PC-9 (cell line): ENCODE data around the gene ALPP. TPM values are rescaled to one million over a fixed set of nuclear protein-coding genes. Genes with fewer than 3 reads are reported as not detected.
"Not testable (repeated sequence)": the region's sequence is repeated elsewhere in the genome, so short reads cannot be mapped to it uniquely, and the experiment has no call there.

Experiments
- BruUV-seq: library from RNA; stranded (reverse); fragments of 400-500 nt; replicated peaks from 2 replicates; lab custom pipeline; 2021; lab: Mats Ljungman, UMichigan
- CTCF ChIA-PET: fragments of 300-600 bp; sonication (Branson Sonifier 250); formaldehyde crosslinking; loops from one replicate; lab custom pipeline; 2022; ENCODE audit warnings: antibody characterized with exemption; lab: Charles Lee
- POLR2A ChIA-PET: fragments of 300-600 bp; sonication (Branson Sonifier 250); formaldehyde crosslinking; loops from one replicate; lab custom pipeline; 2022; ENCODE audit warnings: antibody characterized with exemption; ENCODE audit not compliant: unreplicated experiment; lab: Charles Lee
- DNase-seq, 2 experiments: peaks; one replicate each; pipeline versions ENCODE4 v3.0.0 to v3.0.0-alpha.2; 2015 to 2022; ENCODE audit warnings: mixed read lengths in 1 of 2
- H2AFZ ChIP-seq: fragments of 200-600 bp; sonication (generic); 2 replicates; pipeline ENCODE4 v1.8.1; 2017; ENCODE audit warnings: antibody characterized with exemption
- H3F3A ChIP-seq: fragments of 200-600 bp; sonication (generic); 2 replicates; pipeline ENCODE4 v1.8.1; 2017; ENCODE audit warnings: antibody characterized with exemption, mild to moderate bottlenecking, low read depth; ENCODE audit not compliant: insufficient read depth
- H3K27ac ChIP-seq: fragments of 200-600 bp; sonication (generic); 2 replicates; pipeline ENCODE4 v1.6.1; 2016; ENCODE audit warnings: mixed run types
- H3K27me3 ChIP-seq: fragments of 200-600 bp; sonication (generic); 2 replicates; pipeline ENCODE4 v1.6.1; 2016; ENCODE audit warnings: low read depth, mixed run types; ENCODE audit not compliant: insufficient read depth
- H3K36me3 ChIP-seq: fragments of 200-600 bp; sonication (generic); 2 replicates; pipeline ENCODE4 v1.6.1; 2016; ENCODE audit warnings: low read depth, mixed run types
- H3K4me1 ChIP-seq: fragments of 200-600 bp; sonication (generic); replicated peaks from 2 replicates; pipeline ENCODE4 v1.6.1; 2016; ENCODE audit warnings: mixed run types; ENCODE audit not compliant: insufficient read depth
- H3K4me2 ChIP-seq: fragments of 200-600 bp; sonication (generic); 2 replicates; pipeline ENCODE4 v1.6.1; 2017; ENCODE audit warnings: mixed run types
- H3K4me3 ChIP-seq: fragments of 200-600 bp; sonication (generic); 2 replicates; pipeline ENCODE4 v1.6.1; 2016; ENCODE audit warnings: mixed run types
- H3K79me2 ChIP-seq: fragments of 200-600 bp; sonication (generic); 2 replicates; pipeline ENCODE4 v1.6.1; 2017; ENCODE audit warnings: low read depth, mixed run types
- H3K9me2 ChIP-seq: fragments of 200-600 bp; sonication (generic); 2 replicates; pipeline ENCODE4 v1.8.1; 2017; ENCODE audit warnings: mild to moderate bottlenecking; ENCODE audit not compliant: insufficient read depth
- H3K9me3 ChIP-seq: fragments of 200-600 bp; sonication (generic); 2 replicates; pipeline ENCODE4 v1.8.1; 2016; ENCODE audit warnings: low read depth; ENCODE audit not compliant: insufficient read depth
- H4K20me1 ChIP-seq: fragments of 200-600 bp; sonication (generic); 2 replicates; pipeline ENCODE4 v1.8.1; 2017; ENCODE audit not compliant: insufficient read depth
- EZH2 ChIP-seq: fragments of 200-600 bp; sonication (generic); IDR thresholded peaks from 2 replicates; pipeline ENCODE4 v1.8.0; 2017; ENCODE audit warnings: antibody characterized with exemption, low read depth
- intact Hi-C: fragments of 100-400 bp; cut with micrococcal nuclease; formaldehyde crosslinking; loops from one replicate; pipeline ENCODE4 v1.10.0; 2022; ENCODE audit not compliant: unreplicated experiment
- total RNA-seq: library from RNA; stranded (reverse); gene quantifications from 2 replicates; pipeline ENCODE4 v1.2.3, GENCODE V29; 2021
- TF ChIP-seq, protein P1 (sequence below): fragments of 200-600 bp; sonication (generic); conservative IDR thresholded peaks from 2 replicates; pipeline ENCODE4 v1.6.1; 2017; ENCODE audit warnings: mixed run types, antibody characterized with exemption, mild to moderate bottlenecking, moderate library complexity

The ALPP gene
- total RNA-seq, 1 experiment from 2014 or later = 47.5 TPM

DNA sequence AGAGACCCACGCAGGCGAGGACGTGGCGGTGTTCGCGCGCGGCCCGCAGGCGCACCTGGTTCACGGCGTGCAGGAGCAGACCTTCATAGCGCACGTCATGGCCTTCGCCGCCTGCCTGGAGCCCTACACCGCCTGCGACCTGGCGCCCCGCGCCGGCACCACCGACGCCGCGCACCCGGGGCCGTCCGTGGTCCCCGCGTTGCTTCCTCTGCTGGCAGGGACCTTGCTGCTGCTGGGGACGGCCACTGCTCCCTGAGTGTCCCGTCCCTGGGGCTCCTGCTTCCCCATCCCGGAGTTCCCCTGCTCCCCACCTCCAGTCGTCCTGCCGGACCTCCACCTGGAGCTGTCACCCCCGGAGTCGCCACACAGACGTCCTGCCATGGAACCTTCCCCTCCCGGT is 31.1 kb downstream of the ALPP start:
- DNase-seq, H3K4me1 ChIP-seq, H3K4me3 ChIP-seq, H4K20me1 ChIP-seq, H3K4me2 ChIP-seq, POLR2A ChIA-PET, H2AFZ ChIP-seq, H3K27me3 ChIP-seq, H3K36me3 ChIP-seq, CTCF ChIA-PET, H3K9me3 ChIP-seq, H3K9me2 ChIP-seq, H3K27ac ChIP-seq, H3F3A ChIP-seq, H3K79me2 ChIP-seq, BruUV-seq, intact Hi-C loops: not testable (repeated sequence)

DNA sequence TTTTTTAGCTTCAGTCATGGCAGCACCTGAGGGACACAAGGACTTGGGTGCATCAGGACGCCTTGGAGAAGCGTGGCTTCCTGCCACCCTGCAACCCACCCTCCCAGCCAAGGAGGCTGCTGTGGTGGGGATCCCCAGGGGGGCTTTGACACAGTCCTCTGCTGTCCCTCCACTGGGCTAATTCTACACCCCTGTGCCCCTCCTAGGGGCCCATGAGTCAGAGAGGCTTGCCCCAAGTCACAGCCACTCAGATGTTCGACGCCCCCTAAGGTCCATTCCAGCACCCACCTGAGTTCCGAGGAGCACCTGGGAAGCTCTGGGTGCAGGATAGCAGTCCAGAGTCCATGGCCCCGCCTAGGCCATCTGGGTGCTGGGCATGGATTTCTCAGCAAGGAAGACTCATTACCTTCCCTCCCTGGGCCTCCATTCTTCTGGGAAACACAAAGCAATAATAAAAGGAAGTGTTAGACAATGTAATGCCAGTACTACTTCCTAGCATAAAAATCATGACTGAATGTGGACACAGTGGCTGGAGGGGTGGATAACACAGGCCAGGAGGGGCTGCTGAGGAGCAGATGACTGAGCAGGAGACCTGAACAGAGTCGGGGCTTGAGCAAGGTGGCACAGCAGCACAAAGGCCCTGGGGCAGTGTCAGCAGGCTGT is 31.8 kb downstream of the ALPP start:
- BruUV-seq = no TSS peak
- no peaks in the 10 kb centered on the region for H3K36me3 ChIP-seq
- H3K4me3 ChIP-seq = no peak overlapping the region
- POLR2A ChIA-PET = no interaction called here
- TF ChIP-seq EZH2 = no peak
- TF ChIP-seq, protein P1, sequence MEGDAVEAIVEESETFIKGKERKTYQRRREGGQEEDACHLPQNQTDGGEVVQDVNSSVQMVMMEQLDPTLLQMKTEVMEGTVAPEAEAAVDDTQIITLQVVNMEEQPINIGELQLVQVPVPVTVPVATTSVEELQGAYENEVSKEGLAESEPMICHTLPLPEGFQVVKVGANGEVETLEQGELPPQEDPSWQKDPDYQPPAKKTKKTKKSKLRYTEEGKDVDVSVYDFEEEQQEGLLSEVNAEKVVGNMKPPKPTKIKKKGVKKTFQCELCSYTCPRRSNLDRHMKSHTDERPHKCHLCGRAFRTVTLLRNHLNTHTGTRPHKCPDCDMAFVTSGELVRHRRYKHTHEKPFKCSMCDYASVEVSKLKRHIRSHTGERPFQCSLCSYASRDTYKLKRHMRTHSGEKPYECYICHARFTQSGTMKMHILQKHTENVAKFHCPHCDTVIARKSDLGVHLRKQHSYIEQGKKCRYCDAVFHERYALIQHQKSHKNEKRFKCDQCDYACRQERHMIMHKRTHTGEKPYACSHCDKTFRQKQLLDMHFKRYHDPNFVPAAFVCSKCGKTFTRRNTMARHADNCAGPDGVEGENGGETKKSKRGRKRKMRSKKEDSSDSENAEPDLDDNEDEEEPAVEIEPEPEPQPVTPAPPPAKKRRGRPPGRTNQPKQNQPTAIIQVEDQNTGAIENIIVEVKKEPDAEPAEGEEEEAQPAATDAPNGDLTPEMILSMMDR = no peak
- intact Hi-C loops = no loop called here
- H3K27me3 ChIP-seq = no peaks in the 10 kb centered on the region
- no peaks in the 10 kb centered on the region for H3K4me1 ChIP-seq
- H3K9me3 ChIP-seq = no peaks in the 10 kb centered on the region
- H3K27ac ChIP-seq = no peak overlapping the region
- no peaks in the 10 kb centered on the region for H4K20me1 ChIP-seq
- DNase-seq = no peak
- no peaks in the 10 kb centered on the region for H3K9me2 ChIP-seq
- no peak overlapping the region for H2AFZ ChIP-seq
- H3K4me2 ChIP-seq = no peak overlapping the region
- CTCF ChIA-PET = no interaction called here
- H3K79me2 ChIP-seq = no peaks in the 10 kb centered on the region
- no peaks in the 10 kb centered on the region; the same call in 1 of the 2 replicates for H3F3A ChIP-seq

DNA sequence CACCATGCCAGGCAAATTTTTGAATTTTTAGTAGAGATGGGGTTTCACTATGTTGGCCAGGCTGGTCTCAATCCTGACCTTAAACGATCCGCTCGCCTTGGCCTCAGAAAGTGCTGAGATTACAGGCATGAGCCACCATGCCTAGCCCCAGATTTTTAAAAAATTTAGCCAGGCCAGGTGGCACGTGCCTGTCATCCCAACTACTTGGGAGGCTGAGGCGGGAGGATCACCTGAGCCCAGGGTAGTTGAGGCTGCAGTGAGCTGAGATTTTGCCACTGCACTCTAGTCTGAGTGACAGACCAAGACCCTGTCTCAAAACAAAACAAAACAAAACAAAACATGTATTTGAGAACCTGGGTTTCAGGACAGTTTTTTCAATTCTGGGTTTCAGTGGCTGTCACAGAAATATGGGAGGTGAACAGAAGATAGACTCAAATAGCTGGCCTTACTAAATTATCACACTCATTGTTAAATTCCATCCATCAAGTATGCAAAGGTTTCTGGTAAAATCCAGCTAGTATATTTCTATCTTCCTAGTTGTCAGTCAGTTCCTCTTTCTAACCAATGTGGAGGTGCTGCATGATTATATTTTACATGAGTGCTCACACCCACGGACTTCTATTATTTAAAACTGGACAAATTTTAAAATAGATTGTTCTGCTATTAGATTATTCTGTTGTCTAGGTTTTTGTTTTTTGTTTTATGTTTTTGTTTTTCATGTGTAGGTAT is 33.5 kb downstream of the ALPP start:
- Histone ChIP-seq H3K27ac (no peak overlapping the region), H2AFZ (no peak overlapping the region), H3K4me3 (no peak overlapping the region), H3K4me2 (no peak overlapping the region), H4K20me1 (no peaks in the 10 kb centered on the region), H3K4me1 (no peaks in the 10 kb centered on the region), H3K36me3 (no peaks in the 10 kb centered on the region), H3K27me3 (no peaks in the 10 kb centered on the region), H3K9me2 (no peaks in the 10 kb centered on the region), H3K9me3 (no peaks in the 10 kb centered on the region), H3F3A (no peaks in the 10 kb centered on the region; the same call in 1 of the 2 replicates), H3K79me2 (no peaks in the 10 kb centered on the region)
- TF ChIP-seq, protein P1 = no peak
- TF ChIP-seq EZH2 = no peak
- ChIA-PET CTCF (no interaction called here), POLR2A (interaction anchor here (0.7 kb wide), 1 partner anchor 867 kb away, joined by 4 read pairs; no protein-coding TSS in a partner anchor)
- DNase-seq = no peak
- intact Hi-C loops = no loop called here
- no TSS peak for BruUV-seq
